IMR-90 (cell line): Measurements from ENCODE around the gene TXNRD1. TPM values are rescaled to one million over a fixed set of nuclear protein-coding genes. Genes with fewer than 3 reads are reported as not detected.

Source experiments
- ATAC-seq: fragments of 200-7000 bp; cut with Tn5 transposase; 2 replicates; pipeline ENCODE4 v1.9.1; 2020; ENCODE audit warnings: low read depth, mild to moderate bottlenecking, moderate library complexity
- BruUV-seq: library from RNA; stranded (reverse); fragments of 400-500 nt; replicated peaks from 2 replicates; lab custom pipeline; 2021; lab: Mats Ljungman, UMichigan
- CTCF ChIA-PET: fragments of 300-600 bp; formaldehyde crosslinking; extraction: SDS; loops from one replicate; lab custom pipeline; 2021; ENCODE audit warnings: antibody characterized with exemption; lab: Yijun Ruan, JAX
- POLR2A ChIA-PET: fragments of 300-600 bp; sonication (Branson Sonifier 250); formaldehyde crosslinking; loops from one replicate; lab custom pipeline; 2022; ENCODE audit warnings: antibody characterized with exemption; ENCODE audit not compliant: unreplicated experiment; lab: Charles Lee
- DNase-seq: peaks from one replicate; pipeline ENCODE4 v3.0.0; 2013
- H2AFZ ChIP-seq: replicated peaks from 2 replicates; pipeline ENCODE3; 2013; ENCODE audit warnings: low read length, mild to moderate bottlenecking; ENCODE audit not compliant: poor library complexity
- H2AK5ac ChIP-seq: 2 replicates; pipeline ENCODE4 v1.6.1; 2013; ENCODE audit warnings: low read depth, low read length, inconsistent platforms
- H2AK9ac ChIP-seq: replicated peaks from 2 replicates; pipeline ENCODE3; 2013; ENCODE audit warnings: mild to moderate bottlenecking, low read depth, low read length, moderate library complexity; ENCODE audit not compliant: poor library complexity
- H2BK120ac ChIP-seq: 2 replicates; pipeline ENCODE4 v1.6.1; 2013; ENCODE audit warnings: low read depth, low read length, inconsistent platforms
- H2BK15ac ChIP-seq: 3 replicates; pipeline ENCODE4 v1.6.1; 2013; ENCODE audit warnings: low read depth, low read length, inconsistent platforms
- H2BK20ac ChIP-seq: 2 replicates; pipeline ENCODE4 v1.6.1; 2013; ENCODE audit warnings: low read depth, mild to moderate bottlenecking, inconsistent platforms, low read length, moderate library complexity
- H2BK5ac ChIP-seq: 2 replicates; pipeline ENCODE4 v1.6.1; 2013; ENCODE audit warnings: mild to moderate bottlenecking, low read depth, low read length, inconsistent platforms; ENCODE audit not compliant: poor library complexity, severe bottlenecking
- H3K14ac ChIP-seq: replicated peaks from 2 replicates; pipeline ENCODE4 v1.6.1; 2013; ENCODE audit warnings: low read depth, low read length, inconsistent platforms
- H3K18ac ChIP-seq: 2 replicates; pipeline ENCODE4 v1.6.1; 2013; ENCODE audit warnings: low read depth, low read length, control low read depth
- H3K23ac ChIP-seq: 2 replicates; pipeline ENCODE4 v1.6.1; 2013; ENCODE audit warnings: low read depth, low read length, inconsistent platforms
- H3K27ac ChIP-seq: 2 replicates; pipeline ENCODE4 v1.5.1; 2013; ENCODE audit warnings: mild to moderate bottlenecking, control low read depth, low read length; ENCODE audit not compliant: insufficient read depth
- H3K27me3 ChIP-seq: 2 replicates; pipeline ENCODE4 v1.6.1; 2013; ENCODE audit warnings: low read length; ENCODE audit not compliant: control insufficient read depth, insufficient read depth
- H3K36me3 ChIP-seq: 2 replicates; pipeline ENCODE4 v1.6.1; 2013; ENCODE audit warnings: low read length, mixed read lengths; ENCODE audit not compliant: control insufficient read depth, insufficient read depth
- H3K4ac ChIP-seq: 2 replicates; pipeline ENCODE4 v1.6.1; 2013; ENCODE audit warnings: low read depth, low read length, inconsistent platforms
- H3K4me1 ChIP-seq: 2 replicates; pipeline ENCODE4 v1.6.1; 2013; ENCODE audit warnings: low read length, mixed read lengths; ENCODE audit not compliant: control insufficient read depth, insufficient read depth
- H3K4me2 ChIP-seq: 2 replicates; pipeline ENCODE4 v1.6.1; 2013; ENCODE audit warnings: low read depth, mild to moderate bottlenecking, control low read depth, low read length, moderate library complexity
- H3K4me3 ChIP-seq: 2 replicates; pipeline ENCODE4 v1.5.1; 2013; ENCODE audit warnings: low read depth, mild to moderate bottlenecking, control low read depth, low read length, moderate library complexity; ENCODE audit not compliant: insufficient read depth
- H3K56ac ChIP-seq: 2 replicates; pipeline ENCODE4 v1.6.1; 2013; ENCODE audit warnings: low read length, inconsistent platforms; ENCODE audit not compliant: insufficient read depth; ENCODE audit errors: extremely low read depth
- H3K79me1 ChIP-seq, 2 experiments: 2 replicates each; pipeline ENCODE4 v1.6.1; 2013; ENCODE audit warnings: low read length in 2 of 2, inconsistent platforms in 1 of 2, low read depth in 1 of 2
- H3K9ac ChIP-seq: 2 replicates; pipeline ENCODE4 v1.6.1; 2013; ENCODE audit warnings: low read depth, low read length, control low read depth
- H3K9me1 ChIP-seq: 2 replicates; pipeline ENCODE4 v1.6.1; 2013; ENCODE audit warnings: low read length, inconsistent platforms; ENCODE audit not compliant: insufficient read depth
- H3K9me3 ChIP-seq: 2 replicates; pipeline ENCODE4 v1.6.1; 2013; ENCODE audit warnings: low read length; ENCODE audit not compliant: control insufficient read depth, insufficient read depth
- H4K20me1 ChIP-seq: 2 replicates; pipeline ENCODE4 v1.6.1; 2013; ENCODE audit warnings: low read length, inconsistent platforms; ENCODE audit not compliant: insufficient read depth
- H4K5ac ChIP-seq: 2 replicates; pipeline ENCODE4 v1.6.1; 2013; ENCODE audit warnings: mild to moderate bottlenecking, low read depth, low read length, control low read depth
- H4K8ac ChIP-seq, 2 experiments: 2 replicates each; pipeline ENCODE4 v1.6.1; 2013; ENCODE audit warnings: low read depth in 2 of 2, low read length in 2 of 2, control low read depth in 1 of 2, inconsistent platforms in 1 of 2
- H4K91ac ChIP-seq: 2 replicates; pipeline ENCODE4 v1.6.1; 2013; ENCODE audit warnings: low read depth, low read length, inconsistent platforms; ENCODE audit not compliant: insufficient read depth
- CEBPB ChIP-seq: IDR thresholded peaks from 2 replicates; pipeline ENCODE4 v1.6.1; 2012; ENCODE audit warnings: low read depth, low read length, improper control_type of control experiment
- CHD1 ChIP-seq: IDR thresholded peaks from 2 replicates; pipeline ENCODE4 v1.6.1; 2012; ENCODE audit warnings: low read depth, low read length, improper control_type of control experiment
- CTCF ChIP-seq: conservative IDR thresholded peaks from 2 replicates; pipeline ENCODE4 v1.5.1; 2012; ENCODE audit warnings: mild to moderate bottlenecking, low read depth, low read length, improper control_type of control experiment
- ELK1 ChIP-seq: fragments of 150-350 bp; IDR thresholded peaks from 2 replicates; pipeline ENCODE4 v1.6.1; 2016; ENCODE audit warnings: low read depth, mild to moderate bottlenecking, low read length, moderate library complexity, borderline replicate concordance
- MAZ ChIP-seq: IDR thresholded peaks from 2 replicates; pipeline ENCODE4 v1.6.1; 2012; ENCODE audit warnings: low read depth, mild to moderate bottlenecking, low read length, improper control_type of control experiment, moderate library complexity, borderline replicate concordance
- MXI1 ChIP-seq: IDR thresholded peaks from 2 replicates; pipeline ENCODE4 v1.6.1; 2012; ENCODE audit warnings: low read depth, mild to moderate bottlenecking, low read length, moderate library complexity, borderline replicate concordance
- NFE2L2 ChIP-seq: fragments of 150-350 bp; IDR thresholded peaks from 2 replicates; pipeline ENCODE4 v1.6.1; 2016; ENCODE audit warnings: low read depth, mild to moderate bottlenecking, low read length
- RAD21 ChIP-seq: IDR thresholded peaks from 2 replicates; pipeline ENCODE4 v1.6.1; 2012; ENCODE audit warnings: low read length, improper control_type of control experiment
- RCOR1 ChIP-seq: IDR thresholded peaks from 2 replicates; pipeline ENCODE4 v1.6.1; 2012; ENCODE audit warnings: mild to moderate bottlenecking, low read length, improper control_type of control experiment; ENCODE audit not compliant: insufficient replicate concordance
- RFX5 ChIP-seq: IDR thresholded peaks from 2 replicates; pipeline ENCODE4 v1.8.0; 2012; ENCODE audit warnings: low read depth, mild to moderate bottlenecking, low read length, moderate library complexity
- WGBS, 2 experiments: methylation state at CpG; one replicate each; pipeline versions ENCODE4 v1.1.5 to v1.1.7; 2013; ENCODE audit warnings: missing lambda C conversion rate in 2 of 2; ENCODE audit not compliant: insufficient read length in 1 of 2; ENCODE audit errors: extremely low coverage in 2 of 2; 5-methylcytosine and 5-hydroxymethylcytosine counted together
- dilution Hi-C: fragments of 300-500 bp; cut with HindIII; formaldehyde crosslinking; loops from one replicate; pipeline ENCODE4 v1.14.3; 2018; ENCODE audit warnings: low sequenced_read_pairs; ENCODE audit not compliant: unreplicated experiment
- in situ Hi-C: fragments of 300-500 bp; cut with MboI; formaldehyde crosslinking; loops from 3 replicates; pipeline ENCODE4 v1.14.3; 2019; ENCODE audit warnings: low sequenced_read_pairs, inconsistent platforms, mixed read lengths
- intact Hi-C: fragments of 100-400 bp; cut with micrococcal nuclease; formaldehyde crosslinking; loops from 2 replicates; pipeline ENCODE4 v1.10.0; 2022
- polyA plus RNA-seq, 3 experiments: library from polyadenylated mRNA; depleted of rRNA; stranded (reverse); fragments of >200 nt; gene quantifications; 2 replicates each; pipeline ENCODE4 v1.2.3, GENCODE V29; 2012; ENCODE audit warnings: low replicate concordance in 1 of 3
- total RNA-seq: library from RNA; depleted of rRNA; stranded (reverse); fragments of >200 nt; gene quantifications from 2 replicates; pipeline ENCODE4 v1.2.3, GENCODE V29; 2012

TXNRD1 gene
- total and polyA plus RNA-seq, 2 of the 4 experiments (the other 2 are of a cell fraction): 379 to 582 TPM

- ChIA-PET CTCF (no interaction called here), POLR2A (no interaction called here)
- Histone ChIP-seq H3K27ac (no peak overlapping the region), H2AK5ac (0 out of 2 replicates have a peak overlapping the region, but pooled peaks have one; percentile 37), H3K18ac (peak overlapping the region; percentile 50; the same call in 1 of the 2 replicates), H3K23ac (no peak overlapping the region), H3K9ac (no peak overlapping the region), H2BK15ac (peak overlapping the region; percentile 36; the same call in 2 of the 3 replicates), H2AFZ (no peak overlapping the region), H3K27me3 (no peaks in the 10 kb centered on the region), H3K56ac (no peak overlapping the region), H3K4me3 (no peak overlapping the region), H3K79me1 (no peaks in the 10 kb centered on the region), H3K4ac (no peak overlapping the region), H4K91ac (no peak overlapping the region), H3K14ac (0 out of 2 replicates have a peak overlapping the region, but pooled peaks have one; percentile 10), H3K9me3 (no peaks in the 10 kb centered on the region), H4K8ac (0 out of 4 replicates have a peak overlapping the region, but pooled peaks of 1 of the 2 experiments have one; percentile 18), H2AK9ac (no peak overlapping the region), H3K36me3 (no peaks in the 10 kb centered on the region), H3K4me1 (peaks cover 8% of the 10 kb centered on the region; the same call in 1 of the 2 replicates), H4K20me1 (no peaks in the 10 kb centered on the region), H4K5ac (peak overlapping the region; percentile 59; the same call in 1 of the 2 replicates), H2BK20ac (peak overlapping the region; percentile 14; the same call in 1 of the 2 replicates), H3K4me2 (no peak overlapping the region), H3K9me1 (no peaks in the 10 kb centered on the region), H2BK120ac (no peak overlapping the region; the same call in 1 of the 2 replicates), H2BK5ac (no peak overlapping the region)
- no peak for DNase-seq
- ATAC-seq: no peak
- no TSS peak for BruUV-seq
- TF ChIP-seq NFE2L2: no peak
- TF ChIP-seq RCOR1: no peak
- TF ChIP-seq MXI1: no peak
- TF ChIP-seq CHD1: no peak
- no peak for TF ChIP-seq CTCF
- no peak for TF ChIP-seq MAZ
- TF ChIP-seq RAD21: no peak
- no peak for TF ChIP-seq ELK1
- TF ChIP-seq RFX5: no peak
- TF ChIP-seq CEBPB: no peak
- no CpG with 5 or more reads among the region's 4 CpGs for WGBS, 2 experiments
- in situ Hi-C loops: no loop called here
- intact Hi-C loops: no loop called here
- dilution Hi-C loops: no loop called here
Observed at GRCh38 chr12:104263026-104263425, 47.4 kb downstream of the TXNRD1 start.
